ENCODE results near the gene HAVCR1.

The HAVCR1 gene

DNA sequence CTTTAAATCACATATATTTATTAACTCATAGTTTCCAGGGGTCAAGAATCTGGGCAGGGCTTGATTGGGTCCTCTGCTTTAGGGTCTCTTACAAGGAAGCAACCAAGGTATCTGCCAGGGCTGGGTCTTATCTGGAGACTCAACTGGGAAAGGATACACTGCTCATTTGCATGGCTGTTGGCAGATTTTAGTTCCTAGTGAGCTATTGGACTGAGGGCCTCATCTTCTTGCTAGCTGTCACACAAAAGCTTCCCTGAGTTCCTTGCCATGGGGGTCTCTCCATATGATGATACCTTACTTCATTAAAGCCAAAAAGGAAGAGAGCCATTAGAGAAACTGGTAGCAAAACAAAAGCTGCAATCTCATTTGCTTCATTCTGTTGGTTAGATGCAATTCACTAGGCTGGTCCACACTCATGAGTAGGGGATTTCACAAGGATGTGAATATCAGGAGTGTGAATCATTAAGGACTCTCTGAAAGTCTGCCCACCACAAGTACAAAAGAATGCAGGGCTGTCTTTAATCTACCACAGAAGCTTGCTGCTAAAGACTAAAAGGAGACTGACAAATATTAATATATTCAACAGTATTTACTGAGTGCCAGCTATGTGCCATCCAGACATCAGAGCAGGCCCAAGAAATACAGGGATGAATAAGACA lies 53.9 kb downstream of the HAVCR1 start:
- DNase-seq (ENCODE audit: low read depth in 3 of 3): no peak

DNA sequence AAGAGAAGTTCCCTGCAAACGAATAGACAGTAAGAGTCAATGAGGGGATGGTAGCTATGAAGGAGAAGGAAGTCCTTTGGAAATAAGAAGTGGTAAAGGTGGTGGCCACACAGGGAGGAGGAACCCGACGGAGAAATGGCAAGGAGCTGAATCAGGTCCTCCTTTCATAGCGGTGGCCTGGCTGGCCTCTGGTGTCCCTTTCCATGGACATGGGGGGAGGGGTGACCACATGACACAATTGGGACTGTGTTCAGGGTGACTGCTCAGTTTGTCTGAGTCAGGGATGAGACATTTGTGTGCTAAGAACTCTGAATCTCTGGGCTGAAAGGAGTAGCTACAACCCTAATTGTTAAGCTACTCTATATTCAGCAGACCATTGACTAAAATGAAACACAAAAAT lies 67.2 kb downstream of the HAVCR1 start:
- no peak for DNase-seq (ENCODE audit: low read depth in 3 of 3)

DNA sequence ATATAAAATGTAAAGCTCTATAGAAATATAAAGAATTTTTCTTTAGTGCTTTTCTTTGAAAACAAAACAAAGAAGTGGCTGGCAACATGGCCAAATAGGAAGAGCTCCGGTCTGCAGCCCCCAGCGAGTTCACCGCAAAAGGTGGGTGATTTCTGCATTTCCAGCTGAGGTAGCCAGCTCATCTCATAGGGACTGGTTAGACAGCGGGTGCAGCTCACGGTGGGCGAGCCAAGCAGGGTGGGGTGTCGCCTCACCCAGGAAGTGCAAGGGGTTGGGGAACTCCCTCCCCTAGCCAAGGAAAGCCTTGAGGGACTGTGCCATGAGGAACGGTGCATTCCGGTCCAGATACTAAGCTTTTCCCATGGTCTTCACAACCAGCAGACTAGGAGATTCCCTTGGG lies 74.9 kb downstream of the HAVCR1 start:
- no peak for DNase-seq (ENCODE audit: low read depth in 3 of 3)

DNA sequence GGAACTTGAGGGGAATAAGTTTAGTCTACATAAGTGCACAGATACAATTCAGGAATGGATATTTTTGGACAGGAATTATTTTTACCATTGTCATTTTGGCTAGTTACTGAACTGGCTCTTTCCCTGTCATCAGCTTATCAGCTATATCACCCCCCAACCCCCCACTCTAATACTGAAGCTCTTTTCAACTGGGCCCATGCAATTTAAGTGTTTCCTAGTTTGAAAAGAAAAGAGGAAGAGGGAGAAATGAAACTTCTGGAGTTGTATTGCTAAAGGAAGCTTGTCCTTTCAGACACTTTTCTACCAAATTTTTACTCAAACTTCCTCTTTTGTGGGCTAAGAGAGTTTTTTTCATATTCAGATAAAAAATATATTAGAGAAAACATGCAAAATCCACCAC lies 77.4 kb downstream of the HAVCR1 start:
- no peak for DNase-seq (ENCODE audit: low read depth in 3 of 3)
